PFSK-1 (cell line): ENCODE data around the gene DHCR7.

ENCODE experiments used
- FOXP2 ChIP-seq: optimal IDR thresholded peaks from 2 replicates; pipeline ENCODE3; 2011; ENCODE audit warnings: borderline replicate concordance, control low read depth, inconsistent platforms; ENCODE audit not compliant: insufficient read depth; ENCODE audit errors: extremely low read length, extremely low read depth
- POLR2AphosphoS5 ChIP-seq: IDR thresholded peaks from 2 replicates; pipeline ENCODE4 v1.6.1; 2012; ENCODE audit warnings: low read depth, mild to moderate bottlenecking, control low read depth, low read length, moderate library complexity
- REST ChIP-seq, 2 experiments: IDR thresholded peaks; 2 replicates each; pipeline versions ENCODE4 v1.6.1 to v1.8.0; 2011 to 2012; ENCODE audit warnings: low read depth in 2 of 2, low read length in 2 of 2, control low read depth in 1 of 2, inconsistent platforms in 1 of 2, mild to moderate bottlenecking in 1 of 2, moderate library complexity in 1 of 2; ENCODE audit not compliant: insufficient read depth in 1 of 2
- SIN3A ChIP-seq: IDR thresholded peaks from 2 replicates; pipeline ENCODE4 v1.6.1; 2012; ENCODE audit warnings: mild to moderate bottlenecking, low read length, moderate library complexity, borderline replicate concordance; ENCODE audit not compliant: insufficient read depth
- TAF1 ChIP-seq: IDR thresholded peaks from 2 replicates; pipeline ENCODE4 v1.6.1; 2012; ENCODE audit warnings: low read length, control low read depth, borderline replicate concordance; ENCODE audit not compliant: insufficient read depth

The DHCR7 gene

GRCh38 chr11:71407356-71407755 lies 40.8 kb downstream of the DHCR7 start:
- TF ChIP-seq TAF1 (no peak), POLR2AphosphoS5 (no peak), REST (IDR thresholded peaks at IDR 0.05; ENCODE audit: insufficient read depth in 1 of 2, low read depth in 2 of 2, low read length in 2 of 2) (no peak), SIN3A (no peak), FOXP2 (no peak)

- TF ChIP-seq REST (IDR thresholded peaks at IDR 0.05; ENCODE audit: insufficient read depth in 1 of 2, low read depth in 2 of 2, low read length in 2 of 2) (no peak), TAF1 (no peak), SIN3A (no peak), FOXP2 (no peak), POLR2AphosphoS5 (no peak)
Measured at GRCh38 chr11:71406681-71407080, 41.5 kb downstream of the DHCR7 start.

- TF ChIP-seq TAF1 (no peak), SIN3A (no peak), REST (IDR thresholded peaks at IDR 0.05; ENCODE audit: insufficient read depth in 1 of 2, low read depth in 2 of 2, low read length in 2 of 2) (no peak), FOXP2 (no peak), POLR2AphosphoS5 (no peak)
Measured at GRCh38 chr11:71404209-71404608, 44.0 kb downstream of the DHCR7 start.

- TF ChIP-seq SIN3A: no peak
- no peak for TF ChIP-seq TAF1
- TF ChIP-seq REST (IDR thresholded peaks at IDR 0.05; ENCODE audit: insufficient read depth in 1 of 2, low read depth in 2 of 2, low read length in 2 of 2): no peak
- TF ChIP-seq POLR2AphosphoS5: no peak
- TF ChIP-seq FOXP2: no peak
Measured at GRCh38 chr11:71402878-71403277, 45.3 kb downstream of the DHCR7 start.

- TF ChIP-seq FOXP2 (no peak), POLR2AphosphoS5 (no peak), SIN3A (no peak), TAF1 (no peak), REST (IDR thresholded peaks at IDR 0.05; ENCODE audit: insufficient read depth in 1 of 2, low read depth in 2 of 2, low read length in 2 of 2) (no peak)
Measured at GRCh38 chr11:71400216-71400615, 48.0 kb downstream of the DHCR7 start.
